ENCODE data around the gene OR13D1. TPM values are rescaled to one million over a fixed set of nuclear protein-coding genes. Genes with fewer than 3 reads are reported as not detected.

OR13D1 gene
- polyA plus RNA-seq, 1 of the 3 experiments (the other 2 are of a cell fraction): not detected

DNA sequence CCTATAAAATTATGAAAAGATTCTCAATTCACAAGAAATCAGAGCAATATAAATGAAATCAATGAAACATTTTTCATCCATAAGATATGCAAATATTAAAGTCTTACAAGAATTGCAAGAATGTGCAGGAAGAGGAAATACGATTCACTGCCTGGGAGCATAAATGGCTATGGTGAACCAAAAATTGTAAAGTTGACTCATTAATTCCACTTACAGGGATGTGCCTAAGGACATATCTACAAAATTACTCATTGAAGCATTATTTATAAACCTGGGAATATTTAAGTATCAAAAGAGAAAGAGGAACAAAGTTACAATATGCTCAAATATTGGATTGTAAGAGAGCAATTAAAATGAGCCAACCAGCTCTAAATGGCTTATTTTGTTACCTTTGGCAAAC, 46.3 kb downstream of the OR13D1 start:
- no peaks in the 10 kb centered on the region for H3K36me3 ChIP-seq (replicated peaks in 1 of 2; ENCODE audit: control insufficient read depth in 1 of 2, insufficient read depth in 2 of 2, low read length in 1 of 2)
- no peaks in the 10 kb centered on the region; a peak in 1 of 4 replicates for H3K4me1 ChIP-seq (ENCODE audit: control insufficient read depth in 1 of 2, insufficient read depth in 2 of 2, low read depth in 1 of 2, low read length in 1 of 2)
- H3K27me3 ChIP-seq (ENCODE audit: insufficient read depth): no peaks in the 10 kb centered on the region
- DNase-seq: no peak
- no peak overlapping the region; the same call in 1 of the 2 replicates for H3K4me2 ChIP-seq
- POLR2A ChIA-PET: no interaction called here
- 13% methylated on average over 1 of the region's 1 CpG for WGBS (ENCODE audit: low lambda C conversion rate)
- no peaks in the 10 kb centered on the region for H3K9me3 ChIP-seq
- H4K20me1 ChIP-seq (ENCODE audit: insufficient read depth): no peaks in the 10 kb centered on the region
- peaks cover 7% of the 10 kb centered on the region for H3F3A ChIP-seq (replicated peaks; ENCODE audit: insufficient read depth)
- CTCF ChIA-PET: no interaction called here
- H2AFZ ChIP-seq (ENCODE audit: low read depth): peak overlapping the region; percentile 87; the same call in 1 of the 2 replicates
- H3K9ac ChIP-seq: peak overlapping the region; percentile 32; the same call in 1 of the 2 replicates
- H3K79me2 ChIP-seq (ENCODE audit: insufficient read depth): no peaks in the 10 kb centered on the region
- H3K9me2 ChIP-seq: no peaks in the 10 kb centered on the region
- H3K27ac ChIP-seq (ENCODE audit: low read depth in 2 of 2, low read length in 1 of 2): peak overlapping the region in 1 of 2 experiments; percentile 51; a peak in 2 of 4 replicates
- no peak overlapping the region for H3K4me3 ChIP-seq (ENCODE audit: low read depth in 2 of 2, low read length in 1 of 2)
- TF ChIP-seq NRF1 (IDR thresholded peaks at IDR 0.05; ENCODE audit: low read depth, low read length) (no peak), FOSL2 (IDR thresholded peaks at IDR 0.05; ENCODE audit: borderline replicate concordance, low read depth) (peak; percentile 37; the same call in 1 of the 2 replicates), GABPA (IDR thresholded peaks at IDR 0.05; ENCODE audit: low read depth) (peak; percentile 31; the same call in 1 of the 2 replicates)

DNA sequence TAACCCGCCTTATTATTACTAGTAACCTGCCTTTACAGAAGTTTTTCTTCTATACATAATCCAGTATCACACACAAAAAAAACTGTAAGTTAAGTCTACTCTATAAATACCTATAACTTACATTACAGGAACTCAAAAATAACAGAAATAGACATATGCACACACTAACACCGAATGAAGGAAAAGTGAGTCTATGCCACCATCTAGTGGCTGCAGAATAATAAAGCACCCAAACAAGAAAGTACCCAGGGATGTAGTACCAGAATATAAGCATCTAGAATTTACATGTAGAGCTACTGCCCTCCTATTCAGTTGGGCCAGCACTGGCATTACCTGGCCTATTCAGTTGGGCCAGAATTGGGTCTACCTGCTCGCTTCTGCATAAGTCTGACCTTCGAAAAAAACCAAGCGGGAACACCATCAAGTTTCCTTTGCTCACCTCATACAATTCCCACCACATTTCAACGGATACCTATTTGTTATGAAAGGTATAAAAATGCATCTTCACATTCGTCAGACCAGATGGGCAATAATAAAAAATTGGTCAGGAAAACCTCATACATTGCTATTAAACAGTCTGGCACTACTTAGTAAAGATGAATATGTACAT, 49.2 kb downstream of the OR13D1 start:
- peaks cover 0 to under 1% of the 10 kb centered on the region in 2 experiments; a peak in 2 of 4 replicates for H3K4me1 ChIP-seq (ENCODE audit: control insufficient read depth in 1 of 2, insufficient read depth in 2 of 2, low read depth in 1 of 2, low read length in 1 of 2)
- H3F3A ChIP-seq (replicated peaks; ENCODE audit: insufficient read depth): peaks cover 7% of the 10 kb centered on the region
- H3K9me3 ChIP-seq: no peaks in the 10 kb centered on the region
- H4K20me1 ChIP-seq (ENCODE audit: insufficient read depth): no peaks in the 10 kb centered on the region
- TF ChIP-seq SMC3 (IDR thresholded peaks at IDR 0.05; ENCODE audit: low read depth, low read length) (peak; percentile 66), EZH2phosphoT487 (IDR thresholded peaks at IDR 0.05; ENCODE audit: borderline replicate concordance, low read depth) (no peak), RAD21 (IDR thresholded peaks at IDR 0.05; ENCODE audit: low read length) (peak; percentile 93), CHD2 (IDR thresholded peaks at IDR 0.05; ENCODE audit: low read length, partially characterized antibody) (no peak)
- TF ChIP-seq, protein P1, sequence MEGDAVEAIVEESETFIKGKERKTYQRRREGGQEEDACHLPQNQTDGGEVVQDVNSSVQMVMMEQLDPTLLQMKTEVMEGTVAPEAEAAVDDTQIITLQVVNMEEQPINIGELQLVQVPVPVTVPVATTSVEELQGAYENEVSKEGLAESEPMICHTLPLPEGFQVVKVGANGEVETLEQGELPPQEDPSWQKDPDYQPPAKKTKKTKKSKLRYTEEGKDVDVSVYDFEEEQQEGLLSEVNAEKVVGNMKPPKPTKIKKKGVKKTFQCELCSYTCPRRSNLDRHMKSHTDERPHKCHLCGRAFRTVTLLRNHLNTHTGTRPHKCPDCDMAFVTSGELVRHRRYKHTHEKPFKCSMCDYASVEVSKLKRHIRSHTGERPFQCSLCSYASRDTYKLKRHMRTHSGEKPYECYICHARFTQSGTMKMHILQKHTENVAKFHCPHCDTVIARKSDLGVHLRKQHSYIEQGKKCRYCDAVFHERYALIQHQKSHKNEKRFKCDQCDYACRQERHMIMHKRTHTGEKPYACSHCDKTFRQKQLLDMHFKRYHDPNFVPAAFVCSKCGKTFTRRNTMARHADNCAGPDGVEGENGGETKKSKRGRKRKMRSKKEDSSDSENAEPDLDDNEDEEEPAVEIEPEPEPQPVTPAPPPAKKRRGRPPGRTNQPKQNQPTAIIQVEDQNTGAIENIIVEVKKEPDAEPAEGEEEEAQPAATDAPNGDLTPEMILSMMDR (IDR thresholded peaks at IDR 0.05): peak; percentile 82
- H3K27ac ChIP-seq (ENCODE audit: low read depth in 2 of 2, low read length in 1 of 2): no peak overlapping the region
- ChIA-PET POLR2A (no interaction called here), CTCF (interaction anchor here (0.6 to 1.6 kb wide), 16 partner anchors 10 to 1346 kb away, joined by 3 to 5 read pairs (median 3); no protein-coding TSS in a partner anchor)
- H3K4me2 ChIP-seq: no peak overlapping the region
- WGBS (ENCODE audit: low lambda C conversion rate): 30% methylated on average over 7 of the region's 7 CpGs
- H3K9ac ChIP-seq: no peak overlapping the region
- H3K9me2 ChIP-seq: no peaks in the 10 kb centered on the region
- DNase-seq: peak; percentile 59
- H3K4me3 ChIP-seq (ENCODE audit: low read depth in 2 of 2, low read length in 1 of 2): no peak overlapping the region
- no peaks in the 10 kb centered on the region for H3K36me3 ChIP-seq (replicated peaks in 1 of 2; ENCODE audit: control insufficient read depth in 1 of 2, insufficient read depth in 2 of 2, low read length in 1 of 2)
- H3K79me2 ChIP-seq (ENCODE audit: insufficient read depth): peaks cover 1% of the 10 kb centered on the region
- no peak overlapping the region for H2AFZ ChIP-seq (ENCODE audit: low read depth)
- no peaks in the 10 kb centered on the region for H3K27me3 ChIP-seq (ENCODE audit: insufficient read depth)

Other genes starting within 250 kb of the OR13D1 start
- gene OR13F1, start 190.3 kb upstream of the OR13D1 start, polyA plus RNA-seq (2012; rRNA removed): not detected in 2 replicates
- gene OR13C4, start 167.3 kb upstream of the OR13D1 start, polyA plus RNA-seq (2012; rRNA removed): not detected in 2 replicates
- gene OR13C3, start 157.7 kb upstream of the OR13D1 start, polyA plus RNA-seq (2012; rRNA removed): not detected in 2 replicates
- not detected in 2 replicates for gene OR13C8, start 125.3 kb upstream of the OR13D1 start, polyA plus RNA-seq (2012; rRNA removed)
- gene OR13C5, start 95.1 kb upstream of the OR13D1 start, polyA plus RNA-seq (2012; rRNA removed): not detected in 2 replicates
- not detected in 2 replicates for gene OR13C2, start 88.9 kb upstream of the OR13D1 start, polyA plus RNA-seq (2012; rRNA removed)
- not detected in 2 replicates for gene OR13C9, start 76.3 kb upstream of the OR13D1 start, polyA plus RNA-seq (2012; rRNA removed)
- 29.2 and 48.9 TPM in 2 replicates for gene NIPSNAP3A, start 53.2 kb downstream of the OR13D1 start, polyA plus RNA-seq (2012; rRNA removed)
- gene NIPSNAP3B, start 69.6 kb downstream of the OR13D1 start, polyA plus RNA-seq (2012; rRNA removed): 1.4 and 2.4 TPM in 2 replicates
- 5.3 and 9.3 TPM in 2 replicates for gene ABCA1, start 233.6 kb downstream of the OR13D1 start, polyA plus RNA-seq (2012; rRNA removed)

Measured in SK-N-SH (cell line).